HG03064 (cell line): ENCODE data around the gene HOXA1.

Source experiments
- ATAC-seq: cut with Tn5 transposase; IDR thresholded peaks from one replicate; pipeline ENCODE4 v1.9.1; 2021; ENCODE audit warnings: low read depth; ENCODE audit not compliant: unreplicated experiment

Gene HOXA1

GRCh38 chr7:27095897-27096767, at the start of gene HOXA1:
HOXA1 (minus strand) TSS chr7:27096000; CDS start chr7:27095912, 88 bp downstream.
- ATAC-seq: peak; percentile 86

GRCh38 chr7:27145165-27145913, 49.5 kb upstream of the HOXA1 start:
- no peak for ATAC-seq

GRCh38 chr7:27144781-27145164, 49.0 kb upstream of the HOXA1 start:
- ATAC-seq: no peak

GRCh38 chr7:27143950-27144780, 48.4 kb upstream of the HOXA1 start:
- ATAC-seq: no peak

- ATAC-seq: no peak
Observed at GRCh38 chr7:27143023-27143949, 47.5 kb upstream of the HOXA1 start, which contains the start of gene HOXA5. HOXA5 (minus strand) TSS chr7:27143681; CDS start chr7:27143607, 74 bp downstream.

GRCh38 chr7:27142580-27143022, 46.8 kb upstream of the HOXA1 start:
- ATAC-seq: no peak

- no peak for ATAC-seq
Observed at GRCh38 chr7:27141923-27142579, 46.3 kb upstream of the HOXA1 start.

GRCh38 chr7:27141137-27141922, 45.5 kb upstream of the HOXA1 start:
- no peak for ATAC-seq

GRCh38 chr7:27140126-27140857, 44.5 kb upstream of the HOXA1 start:
- ATAC-seq: no peak

GRCh38 chr7:27139334-27140125, 43.7 kb upstream of the HOXA1 start:
- no peak for ATAC-seq

GRCh38 chr7:27138985-27139333, 43.2 kb upstream of the HOXA1 start:
- no peak for ATAC-seq

- no peak for ATAC-seq
Observed at GRCh38 chr7:27138472-27138871, 42.7 kb upstream of the HOXA1 start.

GRCh38 chr7:27137640-27138315, 42.0 kb upstream of the HOXA1 start:
- ATAC-seq: no peak

- no peak for ATAC-seq
Observed at GRCh38 chr7:27134392-27134791, 38.6 kb upstream of the HOXA1 start.

GRCh38 chr7:27133409-27134231, 37.8 kb upstream of the HOXA1 start:
- ATAC-seq: no peak

GRCh38 chr7:27132978-27133377, 37.2 kb upstream of the HOXA1 start:
- no peak for ATAC-seq
